GM21619 (cell line): ENCODE data around the gene TAS2R41.

Source experiments
- ATAC-seq: cut with Tn5 transposase; IDR thresholded peaks from one replicate; pipeline ENCODE4 v1.9.1; 2021; ENCODE audit not compliant: unreplicated experiment

TAS2R41 gene

DNA sequence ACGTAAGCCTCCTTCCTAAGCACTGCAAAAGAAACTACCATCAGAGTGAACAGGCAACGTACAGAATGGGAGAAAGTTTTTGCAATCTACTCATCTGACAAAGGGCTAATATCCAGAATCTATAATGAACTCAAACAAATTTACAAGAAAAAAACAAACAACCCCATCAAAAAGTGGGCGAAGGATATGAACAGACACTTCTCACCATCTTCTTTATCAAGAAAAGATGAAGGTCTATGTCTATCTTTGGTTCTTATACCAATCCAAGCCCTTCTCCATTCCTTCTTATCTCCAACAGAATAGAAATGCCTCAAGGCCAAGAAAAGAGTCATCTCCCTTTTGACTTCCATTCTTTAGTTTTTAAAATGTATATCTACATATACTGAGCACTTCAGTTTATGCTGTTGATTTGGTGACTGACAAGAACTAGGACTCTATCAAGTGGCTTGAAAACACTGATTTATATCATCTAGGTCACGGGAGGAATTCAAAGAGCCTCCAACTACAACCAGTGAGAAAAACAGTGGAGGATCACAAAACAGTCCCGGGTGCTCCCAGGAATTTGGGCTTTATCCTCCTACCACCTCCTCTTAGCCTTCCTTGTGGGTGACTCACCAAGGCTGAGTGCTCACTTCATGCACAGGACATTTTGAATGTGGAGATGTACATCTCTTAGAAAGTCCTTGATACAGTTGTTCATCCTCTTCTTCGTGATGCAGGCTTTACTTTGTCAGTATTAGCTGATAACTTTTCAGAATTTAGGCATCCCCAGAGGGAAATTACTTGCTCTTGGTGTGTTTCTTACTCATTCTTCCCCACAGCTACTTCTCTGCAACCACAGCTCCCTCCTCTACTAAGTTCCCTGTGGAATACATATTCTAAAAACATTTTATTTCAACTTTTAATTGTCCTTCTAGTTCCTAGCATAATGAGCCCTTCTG is 15.4 kb downstream of the TAS2R41 start:
- no peak for ATAC-seq

DNA sequence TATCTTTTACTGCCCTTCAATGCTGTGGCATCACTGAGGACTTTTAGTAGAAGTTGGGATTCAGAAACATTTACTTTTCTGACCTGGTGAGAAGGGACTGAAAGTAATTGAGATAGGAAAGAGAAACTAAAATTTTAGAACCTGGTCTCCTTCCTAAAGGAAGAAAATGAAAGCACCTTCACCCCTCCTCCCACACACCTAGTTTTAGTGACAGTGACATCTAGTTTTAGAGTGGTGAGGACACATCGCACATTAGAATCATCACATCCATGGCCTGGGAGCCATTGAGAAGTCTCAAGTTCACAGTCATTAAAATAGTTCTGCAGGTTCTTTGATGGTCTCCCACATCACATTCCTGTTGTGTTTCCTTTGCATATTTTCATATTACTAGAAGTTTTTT is 16.1 kb downstream of the TAS2R41 start:
- ATAC-seq, result no peak

- no peak for ATAC-seq
Measured at GRCh38 chr7:143494622-143495021, 16.9 kb downstream of the TAS2R41 start.

GRCh38 chr7:143495851-143496250 is 18.2 kb downstream of the TAS2R41 start:
- no peak for ATAC-seq

DNA sequence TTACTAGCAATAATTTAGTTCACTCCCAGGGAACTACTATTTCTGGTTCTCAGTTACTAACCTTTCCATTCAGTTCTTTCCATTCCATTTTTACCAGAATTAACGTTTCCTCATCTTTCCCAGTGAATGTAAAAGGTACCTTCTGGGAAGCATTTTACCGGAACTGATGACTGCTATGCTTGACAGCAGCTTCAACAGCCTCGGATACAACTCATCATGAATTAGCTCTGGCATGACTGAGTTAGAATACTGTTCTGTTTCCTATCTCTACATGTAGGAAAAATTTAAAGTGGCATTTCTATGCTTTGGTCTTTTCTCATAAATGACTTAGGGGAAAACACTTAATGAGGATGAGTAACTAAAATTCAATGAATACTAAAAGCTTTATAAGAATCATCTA is 18.6 kb downstream of the TAS2R41 start:
- ATAC-seq, result no peak

- no peak for ATAC-seq
Measured at GRCh38 chr7:143497008-143497795, 19.5 kb downstream of the TAS2R41 start.

GRCh38 chr7:143499246-143499645 is 21.6 kb downstream of the TAS2R41 start:
- no peak for ATAC-seq

- ATAC-seq, result no peak
Measured at GRCh38 chr7:143499743-143500348, 22.2 kb downstream of the TAS2R41 start.

DNA sequence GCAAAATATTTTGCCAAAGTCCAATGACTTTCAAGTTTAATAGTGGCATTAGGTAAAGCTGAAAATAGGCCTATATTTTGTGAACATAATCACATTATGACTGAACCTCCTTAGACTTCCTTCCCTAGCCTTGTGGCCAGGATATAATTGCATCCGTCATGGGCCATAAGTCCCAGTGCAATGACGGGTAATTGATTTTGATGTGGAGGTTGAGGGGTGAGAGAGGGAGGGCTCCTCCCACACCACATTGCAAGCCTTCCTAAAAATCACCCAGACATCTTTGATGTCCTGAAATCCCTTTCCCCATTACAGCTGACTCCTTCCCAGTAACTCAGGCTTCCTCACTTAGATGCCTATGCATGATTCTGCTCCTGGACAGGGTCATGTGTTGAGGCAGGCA is 25.6 kb downstream of the TAS2R41 start:
- no peak for ATAC-seq

DNA sequence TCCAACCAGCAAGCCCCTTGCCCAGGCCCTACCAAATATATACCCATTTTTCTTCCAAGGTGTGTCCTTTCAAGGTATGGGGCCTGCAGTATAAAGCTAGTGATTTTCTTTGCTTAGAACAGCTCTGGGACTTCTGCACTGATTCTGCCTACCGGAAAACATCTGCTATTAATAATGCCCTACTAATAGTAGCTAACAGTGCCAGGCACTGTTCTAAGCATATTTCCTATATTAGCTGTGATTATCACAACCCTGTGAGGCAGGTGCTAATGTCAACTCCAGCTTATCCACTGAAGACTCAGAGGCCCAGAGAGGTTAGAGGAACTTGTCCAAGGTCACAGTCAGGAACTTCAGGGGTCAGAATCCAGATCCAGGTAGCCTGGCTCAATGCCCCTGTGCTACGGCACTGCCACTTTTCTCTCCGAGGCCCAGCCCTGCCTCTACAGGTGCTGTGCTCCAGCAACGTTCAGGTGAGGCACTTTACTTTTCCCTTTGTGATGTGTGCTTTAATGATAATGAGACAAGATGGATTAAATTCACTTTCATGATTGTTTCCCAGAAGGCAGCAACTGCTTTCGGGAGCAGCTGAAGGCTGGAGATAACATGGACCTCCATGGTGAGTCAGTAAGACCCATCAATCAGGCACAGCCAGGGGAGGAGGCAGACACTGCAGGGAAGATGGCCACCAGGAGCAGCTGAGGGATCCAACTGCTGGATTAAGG is 26.7 kb downstream of the TAS2R41 start:
- no peak for ATAC-seq

DNA sequence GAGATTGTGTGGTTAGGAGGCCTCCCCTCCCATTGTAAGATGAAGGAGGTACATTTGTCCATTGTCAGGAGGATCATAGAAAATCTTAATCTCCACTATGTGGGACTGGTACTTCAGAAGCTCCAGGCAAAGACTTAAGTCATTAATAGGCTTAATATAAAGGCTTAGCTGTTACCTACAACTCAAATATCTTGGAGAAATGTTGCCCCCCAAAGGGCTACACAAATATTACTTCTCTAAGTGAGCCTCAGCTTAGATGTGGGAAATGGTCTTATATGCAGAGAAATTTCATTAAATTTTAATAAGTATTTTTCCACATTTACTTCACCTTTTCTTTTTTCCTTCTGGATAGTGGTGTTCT is 27.2 kb downstream of the TAS2R41 start:
- no peak for ATAC-seq

GRCh38 chr7:143505838-143506237 is 28.2 kb downstream of the TAS2R41 start:
- no peak for ATAC-seq

GRCh38 chr7:143507094-143507518 is 29.4 kb downstream of the TAS2R41 start:
- ATAC-seq, result no peak

DNA sequence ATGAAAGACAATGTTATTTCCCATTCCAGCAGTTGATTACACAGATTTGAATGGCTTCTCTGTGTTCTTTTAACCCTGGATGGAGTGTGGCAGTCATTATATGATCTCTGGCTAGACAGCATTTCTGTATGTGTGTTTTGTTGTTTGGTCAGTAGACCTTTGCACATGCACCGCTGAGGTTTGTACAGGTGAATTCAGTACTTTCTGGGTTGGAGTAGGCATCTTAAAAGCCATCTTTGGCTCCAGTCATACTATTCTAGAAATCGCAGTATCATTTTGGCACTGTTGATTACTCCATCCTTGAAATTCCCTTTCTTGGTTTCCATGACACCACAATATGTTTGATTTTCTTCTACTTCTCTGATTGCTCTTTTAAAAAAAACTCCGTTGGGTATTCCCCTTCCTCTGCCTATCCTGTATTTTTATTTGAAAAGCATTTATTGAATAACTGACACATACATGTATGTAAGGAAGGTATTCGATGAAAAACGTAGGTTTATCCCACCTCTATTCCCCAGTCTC is 29.9 kb downstream of the TAS2R41 start:
- ATAC-seq, result no peak

DNA sequence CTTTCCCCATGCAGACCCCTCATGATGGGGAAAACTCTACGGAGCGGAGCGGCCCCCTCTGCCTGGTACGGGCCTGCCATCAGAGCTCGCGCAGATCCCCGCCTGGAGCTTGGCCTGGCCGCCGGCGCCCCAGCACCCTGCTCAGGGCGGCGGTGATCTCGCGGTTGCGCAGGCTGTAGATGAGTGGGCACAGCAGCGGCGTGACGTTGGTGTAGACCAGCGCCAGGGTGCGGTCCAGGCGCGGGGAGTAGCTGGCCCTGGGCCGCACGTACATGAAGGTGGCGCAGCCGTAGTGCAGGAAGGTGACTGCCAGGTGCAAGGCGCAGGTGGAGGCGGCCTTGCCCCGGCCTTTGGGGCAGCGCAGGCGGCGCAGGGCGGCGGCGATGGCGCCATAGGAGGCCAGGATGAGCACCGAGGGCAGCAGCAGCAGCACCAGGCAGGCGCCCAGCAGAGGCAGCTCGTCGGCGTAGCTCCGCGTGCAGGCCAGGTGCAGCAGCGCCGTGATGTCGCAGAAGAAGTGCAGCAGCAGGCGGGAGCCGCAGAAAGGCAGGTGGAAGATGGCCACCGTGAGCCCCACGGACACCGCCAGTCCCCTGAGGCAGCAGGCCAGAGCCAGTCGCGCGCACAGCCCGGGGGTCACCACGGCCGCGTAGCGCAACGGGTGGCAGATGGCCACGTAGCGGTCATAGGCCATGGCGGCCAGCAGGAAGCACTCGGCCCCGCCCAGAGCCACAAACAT is 33.4 kb downstream of the TAS2R41 start:
- ATAC-seq, result no peak

GRCh38 chr7:143511593-143512047 is 33.9 kb downstream of the TAS2R41 start:
- no peak for ATAC-seq

DNA sequence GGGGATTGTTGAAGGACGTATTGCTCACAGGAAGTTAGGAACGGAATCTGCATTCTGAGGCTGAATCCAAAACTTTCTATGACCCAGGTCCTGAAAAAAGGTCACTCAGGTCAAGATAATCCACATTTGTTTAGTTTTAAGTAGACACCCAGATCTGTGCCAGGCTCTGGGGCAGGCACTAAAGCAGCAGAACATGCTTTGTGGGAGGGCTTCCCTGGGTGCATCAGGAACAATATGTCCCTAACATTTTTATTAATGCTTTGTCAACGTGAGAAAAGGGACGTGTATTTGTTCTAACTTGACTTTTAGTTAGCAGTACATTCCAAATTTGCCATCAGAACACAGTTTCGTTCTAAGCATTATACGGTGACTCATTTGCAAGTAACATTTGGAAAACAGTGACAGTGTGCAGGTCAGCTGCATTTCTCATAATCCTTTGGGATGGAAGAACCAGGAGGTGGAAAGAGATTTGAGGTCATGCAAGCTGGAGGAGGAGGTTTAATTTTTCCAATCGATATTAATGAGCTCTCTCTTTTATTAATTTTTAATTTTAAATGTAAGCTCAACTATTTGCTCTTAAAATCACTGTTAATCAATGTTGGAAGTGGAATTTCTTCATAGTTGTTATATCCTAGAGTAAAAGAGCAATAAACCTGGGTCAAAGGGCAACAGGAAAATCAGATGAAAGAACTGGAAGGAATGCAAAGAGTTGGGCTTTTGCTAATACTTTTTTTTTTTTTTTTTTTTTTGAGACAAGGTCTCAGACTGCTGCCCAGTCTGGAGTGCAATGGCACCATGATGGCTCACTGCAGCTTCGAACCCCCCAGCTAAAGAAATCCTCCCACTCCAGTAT is 35.0 kb downstream of the TAS2R41 start:
- no peak for ATAC-seq

DNA sequence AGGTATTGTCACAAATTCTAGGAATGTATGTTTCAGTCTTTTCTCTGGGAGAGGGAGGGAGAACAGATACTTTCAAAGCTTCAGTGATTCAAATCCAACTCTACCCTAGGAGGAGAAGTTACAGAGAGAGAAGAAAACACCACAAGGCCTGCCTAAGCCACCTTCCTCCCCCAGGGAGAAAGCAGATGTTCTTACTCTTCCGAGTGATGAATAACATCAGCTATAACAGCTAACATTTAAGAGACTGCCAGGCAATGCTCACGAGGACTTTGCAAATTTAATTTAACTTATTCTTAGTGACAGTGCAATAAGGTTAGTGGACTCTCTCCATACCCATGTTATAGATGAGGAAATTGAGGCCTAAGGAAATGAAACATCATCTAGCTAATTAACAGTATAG is 36.8 kb downstream of the TAS2R41 start:
- ATAC-seq, result no peak
